Lower lobe of right lung (tissue), 2 donors: ENCODE data around the gene XPO1. TPM values are rescaled to one million over a fixed set of nuclear protein-coding genes. Genes with fewer than 3 reads are reported as not detected.

Source experiments
- ATAC-seq, 2 donors: fragments of 200-7000 bp; cut with Tn5 transposase; one replicate each; pipeline ENCODE4 v1.9.1; 2020 to 2022; ENCODE audit warnings: mild to moderate bottlenecking in 2 of 2, moderate library complexity in 2 of 2
- DNase-seq: peaks from one replicate; pipeline ENCODE4 v3.0.0-alpha.2; 2020
- H3K27ac ChIP-seq: fragments of 200-600 bp; one replicate; pipeline ENCODE4 v1.8.0; 2022
- H3K27me3 ChIP-seq: fragments of 200-600 bp; one replicate; pipeline ENCODE4 v1.8.0; 2022; ENCODE audit warnings: low read depth
- H3K36me3 ChIP-seq: fragments of 200-600 bp; one replicate; pipeline ENCODE4 v1.8.0; 2022; ENCODE audit warnings: mild to moderate bottlenecking
- H3K4me1 ChIP-seq: fragments of 200-600 bp; one replicate; pipeline ENCODE4 v1.8.0; 2022
- H3K4me3 ChIP-seq: fragments of 200-600 bp; one replicate; pipeline ENCODE4 v1.8.0; 2022; ENCODE audit warnings: mild to moderate bottlenecking
- H3K9me3 ChIP-seq: fragments of 200-600 bp; one replicate; pipeline ENCODE4 v1.8.0; 2022
- CTCF ChIP-seq: fragments of 200-600 bp; IDR thresholded peaks from one replicate; pipeline ENCODE4 v1.8.0; 2022; ENCODE audit warnings: antibody characterized with exemption, mild to moderate bottlenecking
- intact Hi-C: fragments of 100-400 bp; cut with DNase I; formaldehyde crosslinking; loops from one replicate; pipeline ENCODE4 v1.11.0; 2022
- total RNA-seq: library from RNA; stranded (reverse); fragmentation: NEBNext Ultra II Directional; extraction: Animal tissue kit (Norgen Biotek cat#: 25700); gene quantifications from one replicate; pipeline ENCODE4 v1.2.1, GENCODE V29; 2021
- donor health status: DM: no; HTN: yes; CAD: no; lungs with severe emphysema.

XPO1 gene
- total RNA-seq, 1 donor from 2014 or later: 111 TPM

GRCh38 chr2:61575447-61575859 is 37.3 kb upstream of the XPO1 start:
- no peak overlapping the region for H3K27ac ChIP-seq
- H3K9me3 ChIP-seq: no peaks in the 10 kb centered on the region
- H3K4me1 ChIP-seq: no peaks in the 10 kb centered on the region
- intact Hi-C loops: no loop called here
- H3K36me3 ChIP-seq: no peaks in the 10 kb centered on the region
- DNase-seq (no peak), ATAC-seq (no peak)
- no peak overlapping the region for H3K4me3 ChIP-seq
- TF ChIP-seq CTCF: no peak
- H3K27me3 ChIP-seq: no peaks in the 10 kb centered on the region

GRCh38 chr2:61566566-61566965 is 28.4 kb upstream of the XPO1 start:
- DNase-seq (no peak), ATAC-seq (no peak)
- intact Hi-C loops: no loop called here
- TF ChIP-seq CTCF: no peak
- no peaks in the 10 kb centered on the region for H3K27me3 ChIP-seq
- no peaks in the 10 kb centered on the region for H3K9me3 ChIP-seq
- H3K27ac ChIP-seq: no peak overlapping the region
- no peaks in the 10 kb centered on the region for H3K36me3 ChIP-seq
- H3K4me1 ChIP-seq: no peaks in the 10 kb centered on the region
- H3K4me3 ChIP-seq: no peak overlapping the region

GRCh38 chr2:61562615-61563014 is 24.5 kb upstream of the XPO1 start:
- Histone ChIP-seq H3K4me1 (no peaks in the 10 kb centered on the region), H3K4me3 (no peak overlapping the region), H3K27me3 (no peaks in the 10 kb centered on the region), H3K36me3 (no peaks in the 10 kb centered on the region), H3K27ac (no peak overlapping the region), H3K9me3 (no peaks in the 10 kb centered on the region)
- no peak for DNase-seq
- ATAC-seq: no peak
- no peak for TF ChIP-seq CTCF
- intact Hi-C loops: no loop called here

- Histone ChIP-seq H3K9me3 (no peaks in the 10 kb centered on the region), H3K36me3 (no peaks in the 10 kb centered on the region), H3K4me3 (no peak overlapping the region), H3K4me1 (no peaks in the 10 kb centered on the region), H3K27me3 (no peaks in the 10 kb centered on the region), H3K27ac (no peak overlapping the region)
- no peak for TF ChIP-seq CTCF
- ATAC-seq (no peak), DNase-seq (no peak)
- intact Hi-C loops: no loop called here
These were observed 20.0 kb upstream of the XPO1 start for GRCh38 chr2:61558160-61558559.

GRCh38 chr2:61557381-61557780 is 19.2 kb upstream of the XPO1 start:
- Histone ChIP-seq H3K9me3 (no peaks in the 10 kb centered on the region), H3K4me1 (no peaks in the 10 kb centered on the region), H3K36me3 (no peaks in the 10 kb centered on the region), H3K27ac (no peak overlapping the region), H3K27me3 (no peaks in the 10 kb centered on the region), H3K4me3 (no peak overlapping the region)
- intact Hi-C loops: no loop called here
- no peak for ATAC-seq
- TF ChIP-seq CTCF: no peak
- DNase-seq: no peak

- ATAC-seq: no peak
- no peak for TF ChIP-seq CTCF
- H3K27ac ChIP-seq: no peak overlapping the region
- no peaks in the 10 kb centered on the region for H3K4me1 ChIP-seq
- H3K36me3 ChIP-seq: no peaks in the 10 kb centered on the region
- H3K4me3 ChIP-seq: no peak overlapping the region
- no peaks in the 10 kb centered on the region for H3K9me3 ChIP-seq
- no peak for DNase-seq
- intact Hi-C loops: no loop called here
- no peaks in the 10 kb centered on the region for H3K27me3 ChIP-seq
These were observed 16.4 kb upstream of the XPO1 start for GRCh38 chr2:61554604-61555003.
